ENCODE results near the gene SWT1.
"Not testable (repeated sequence)": the region's sequence is repeated elsewhere in the genome, so short reads cannot be mapped to it uniquely, and the experiment has no call there.

Gene SWT1

GRCh38 chr1:185251928-185252327 is 95.0 kb downstream of the SWT1 start:
- not testable (repeated sequence) for DNase-seq

- not testable (repeated sequence) for DNase-seq
Observed at GRCh38 chr1:185252404-185252803, 95.4 kb downstream of the SWT1 start.

GRCh38 chr1:185255595-185255994 is 98.6 kb downstream of the SWT1 start:
- not testable (repeated sequence) for DNase-seq

- DNase-seq = not testable (repeated sequence)
Observed at GRCh38 chr1:185257116-185257949, 100.4 kb downstream of the SWT1 start.

GRCh38 chr1:185257950-185258208 is 100.9 kb downstream of the SWT1 start:
- DNase-seq = no peak

- DNase-seq = no peak
Observed at GRCh38 chr1:185258676-185259075, 101.7 kb downstream of the SWT1 start.

DNA sequence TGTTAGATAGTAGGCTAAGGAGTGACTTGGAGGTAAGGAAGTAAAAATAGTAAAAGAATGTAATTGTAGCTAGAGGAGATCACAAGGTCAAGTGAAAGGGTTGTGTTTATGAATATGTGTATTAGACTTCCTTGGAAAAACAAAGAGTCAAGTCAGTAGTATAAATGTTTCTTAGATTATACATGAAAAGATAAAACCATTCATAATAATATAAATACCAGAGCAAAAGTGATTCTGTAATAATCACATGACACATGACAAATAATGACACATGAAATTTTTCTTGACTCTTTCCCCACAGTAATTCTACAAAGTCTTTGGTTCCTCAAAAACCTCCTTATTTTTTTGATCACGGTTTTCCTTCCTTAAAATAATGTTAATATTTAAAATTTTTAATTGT is 103.6 kb downstream of the SWT1 start:
- no peak for DNase-seq

GRCh38 chr1:185262151-185262550 is 105.2 kb downstream of the SWT1 start:
- no peak for DNase-seq

DNA sequence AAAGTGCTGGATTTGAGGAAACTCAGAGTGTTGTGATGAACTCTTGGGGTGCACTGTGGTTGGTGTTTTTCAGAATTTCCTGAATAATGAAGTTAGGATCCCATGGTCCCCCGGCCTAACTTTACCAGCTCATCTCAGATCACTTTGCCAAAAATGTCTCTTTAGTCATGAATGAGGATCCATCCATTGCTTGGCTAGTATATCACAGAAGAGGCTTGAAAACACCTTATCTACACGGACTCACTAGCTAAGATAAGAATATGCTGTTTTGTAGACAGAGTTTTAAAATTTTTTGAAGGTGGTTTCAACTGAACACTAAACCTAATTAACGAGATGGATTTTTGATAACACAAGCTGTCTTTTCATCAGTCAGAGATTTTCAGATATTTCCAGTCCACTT is 106.3 kb downstream of the SWT1 start:
- DNase-seq = no peak

GRCh38 chr1:185263780-185264179 is 106.8 kb downstream of the SWT1 start:
- no peak for DNase-seq

DNA sequence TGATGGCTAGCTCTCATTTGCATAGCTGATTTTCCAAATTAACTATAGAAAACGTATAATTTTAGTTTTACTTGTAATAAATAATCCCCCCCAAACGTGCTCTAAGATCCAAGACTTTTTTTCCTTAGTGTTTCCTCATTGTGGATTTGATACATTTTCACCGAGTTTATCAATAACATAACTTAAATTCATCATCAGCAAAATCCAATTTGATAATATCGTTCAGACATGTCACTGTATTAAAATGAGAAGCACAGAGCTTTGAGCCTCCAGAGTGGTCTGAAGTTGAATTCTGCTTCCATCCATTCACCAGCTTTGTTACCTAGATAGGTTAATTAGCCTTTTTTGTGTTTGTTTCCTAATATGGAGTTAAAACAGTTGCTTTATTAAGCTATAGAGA is 108.3 kb downstream of the SWT1 start:
- DNase-seq = no peak

- DNase-seq = no peak
Observed at GRCh38 chr1:185267301-185267700, 110.3 kb downstream of the SWT1 start.

GRCh38 chr1:185267701-185268100 is 110.7 kb downstream of the SWT1 start:
- no peak for DNase-seq

GRCh38 chr1:185268352-185268751 is 111.4 kb downstream of the SWT1 start:
- no peak for DNase-seq

DNA sequence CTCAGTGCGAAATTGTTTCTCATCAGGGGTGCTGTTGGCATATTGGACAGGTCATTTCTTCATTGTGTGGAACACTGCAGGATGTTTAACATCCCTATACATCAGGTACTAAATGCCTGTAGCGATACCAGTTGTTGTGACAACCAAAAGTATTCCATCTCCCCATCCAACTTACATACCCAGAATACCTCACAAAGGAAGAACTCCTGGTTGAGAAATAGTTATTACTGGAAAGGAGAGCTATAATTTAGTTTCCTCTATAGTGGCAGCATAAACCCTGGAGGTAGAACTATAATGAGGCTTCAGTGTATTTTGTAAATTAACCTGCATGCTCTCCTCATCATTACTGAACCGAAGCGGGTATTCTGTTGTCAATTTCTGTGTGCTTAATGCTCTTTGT is 115.0 kb downstream of the SWT1 start:
- no peak for DNase-seq

DNA sequence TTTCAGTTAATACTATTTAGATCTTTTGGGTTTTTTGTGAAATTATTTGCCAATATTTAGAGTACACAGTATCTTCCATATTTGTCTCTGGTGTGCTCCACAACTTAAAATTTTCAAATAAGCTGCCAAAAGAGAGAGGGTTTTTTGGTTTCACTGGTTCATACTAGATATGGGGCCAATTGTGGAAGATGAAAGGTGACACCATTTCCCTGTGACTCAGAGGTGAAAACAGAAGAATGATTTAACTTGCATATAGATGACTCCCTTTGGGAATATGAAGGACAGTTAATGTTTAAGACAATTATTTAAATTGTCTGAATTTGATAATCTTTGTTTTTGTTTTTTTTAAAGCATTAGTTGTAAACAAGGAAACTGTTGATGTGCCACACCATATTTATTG is 122.6 kb downstream of the SWT1 start:
- DNase-seq = no peak

GRCh38 chr1:185280589-185280988 is 123.6 kb downstream of the SWT1 start:
- DNase-seq = no peak

GRCh38 chr1:185281245-185281644 is 124.3 kb downstream of the SWT1 start:
- DNase-seq = no peak

GRCh38 chr1:185284116-185284515 is 127.1 kb downstream of the SWT1 start:
- no peak for DNase-seq

DNA sequence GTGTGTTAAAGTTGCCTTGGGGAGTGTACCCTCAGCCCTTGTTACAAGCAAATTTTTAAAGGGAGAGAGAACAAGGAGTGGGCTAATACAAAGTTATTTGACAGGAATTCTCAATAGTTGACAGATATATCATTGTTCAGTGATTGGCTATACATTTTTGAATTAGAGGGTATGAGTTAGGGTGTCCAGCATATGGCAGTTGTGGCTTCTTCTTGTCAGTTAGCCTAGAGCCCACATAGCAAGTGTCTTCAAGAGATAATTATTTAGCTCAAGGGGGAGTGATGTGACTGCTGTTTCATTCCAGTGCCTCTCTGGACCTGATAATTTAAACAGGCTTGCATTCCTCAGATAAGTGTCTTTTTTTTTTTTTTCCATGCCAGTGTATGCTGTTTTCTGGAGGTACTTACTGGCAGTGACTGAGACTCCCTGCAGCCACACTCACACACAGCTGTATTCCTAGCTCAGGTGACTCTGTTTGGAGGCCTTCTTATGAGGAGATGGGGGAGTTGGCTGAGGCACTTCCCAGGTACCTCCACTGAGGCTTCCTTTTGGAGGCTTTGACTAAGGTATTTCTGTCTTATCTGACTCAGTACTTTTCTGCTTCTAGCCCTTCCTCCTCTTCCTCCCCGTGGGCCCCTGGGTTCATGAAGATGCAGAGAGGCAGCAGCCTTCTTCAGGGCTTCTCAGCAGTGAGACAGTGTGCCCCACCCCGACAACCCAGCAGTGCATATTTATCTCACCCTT is 127.7 kb downstream of the SWT1 start:
- no peak for DNase-seq

DNA sequence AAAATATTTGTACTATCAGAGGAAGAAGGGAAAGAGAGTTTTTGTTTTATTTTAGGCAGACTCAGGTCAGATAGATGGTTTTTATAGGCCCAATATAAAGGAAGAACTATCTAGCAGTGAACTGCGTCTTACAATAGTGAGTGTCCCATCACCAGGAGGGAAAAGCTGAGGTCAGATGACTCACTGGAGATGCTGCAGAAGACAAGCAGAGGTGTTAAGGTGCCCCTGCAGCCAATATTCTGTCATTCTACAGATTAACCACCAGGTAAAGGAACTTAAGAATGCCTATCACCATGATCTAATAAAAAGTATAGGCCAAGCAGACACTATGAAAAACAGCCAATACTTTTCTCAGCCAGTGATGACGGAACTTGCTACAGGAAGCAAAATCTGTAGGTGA is 130.5 kb downstream of the SWT1 start:
- no peak for DNase-seq

DNA sequence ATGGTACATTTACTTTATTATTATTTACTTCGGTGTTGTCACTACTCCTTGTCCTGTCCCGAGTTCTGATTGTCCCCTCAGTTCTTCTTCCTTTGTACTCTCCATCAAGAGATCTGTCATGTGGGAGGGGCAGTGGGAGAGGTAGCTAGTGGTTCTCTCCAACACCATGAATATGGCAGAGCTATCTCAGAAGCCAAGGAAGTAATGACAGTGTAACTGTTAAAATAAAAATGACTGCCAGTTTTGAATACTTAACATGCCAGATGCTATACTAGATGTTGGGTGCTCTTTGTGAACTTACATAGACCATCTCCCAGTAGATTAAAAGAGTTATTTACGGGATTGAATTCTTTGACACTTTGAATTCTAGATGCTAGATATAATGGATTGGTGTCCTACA is 131.5 kb downstream of the SWT1 start:
- DNase-seq = no peak

DNA sequence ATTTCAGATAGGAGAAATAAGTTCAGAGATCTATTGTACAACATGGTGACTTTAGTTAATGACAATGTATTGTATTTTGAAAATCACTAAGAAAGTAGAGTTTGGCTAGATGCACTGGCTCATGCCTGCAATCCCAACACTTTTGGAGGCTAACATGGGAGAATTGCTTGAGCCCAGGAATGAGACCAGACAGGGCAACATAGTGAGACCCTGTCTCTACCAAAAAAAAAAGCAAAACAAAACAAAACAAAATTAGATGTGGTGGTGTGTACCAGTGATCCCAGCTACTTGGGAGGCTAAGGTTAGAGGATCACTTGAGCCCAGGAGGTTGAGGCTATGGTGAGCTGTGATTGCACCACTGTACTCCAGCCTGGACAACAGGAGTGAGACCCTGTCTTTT is 132.9 kb downstream of the SWT1 start:
- no peak for DNase-seq

DNA sequence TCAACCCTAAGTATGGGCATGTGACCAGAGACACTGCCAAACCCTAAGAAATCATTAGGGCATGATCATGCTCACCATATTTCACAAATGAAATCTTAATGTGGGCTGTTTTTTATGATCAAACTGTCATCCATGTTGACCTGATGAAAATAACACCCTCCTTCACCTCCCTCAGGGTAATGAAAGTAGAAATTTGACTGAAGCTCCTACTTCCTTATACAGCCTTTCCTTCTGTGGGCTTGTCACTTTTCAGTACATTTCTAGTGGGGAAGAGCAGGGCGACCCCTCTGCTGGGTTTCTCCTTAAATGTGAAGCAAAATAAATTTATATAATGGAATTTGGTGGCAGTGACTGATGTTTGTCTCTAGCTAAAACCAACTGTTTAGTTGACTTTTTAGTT is 134.2 kb downstream of the SWT1 start:
- DNase-seq = no peak

GRCh38 chr1:185291652-185292051 is 134.7 kb downstream of the SWT1 start:
- DNase-seq = no peak

Data from NCI-H748 treated with DMSO at 0.1 percent for 48 hours (cell line).